Upper lobe of right lung (tissue), 1 donor: ENCODE results near the gene ZNF202. TPM values are rescaled to one million over a fixed set of nuclear protein-coding genes. Genes with fewer than 3 reads are reported as not detected.
"Not testable (repeated sequence)": the region's sequence is repeated elsewhere in the genome, so short reads cannot be mapped to it uniquely, and the experiment has no call there.

Source experiments
- ATAC-seq: fragments of 200-7000 bp; cut with Tn5 transposase; one replicate; pipeline ENCODE4 v1.9.1; 2020; ENCODE audit warnings: mild to moderate bottlenecking, moderate library complexity
- DNase-seq: peaks from one replicate; pipeline ENCODE4 v3.0.0-alpha.2; 2020
- H3K27ac ChIP-seq: fragments of 200-600 bp; one replicate; pipeline ENCODE4 v1.8.0; 2022
- H3K27me3 ChIP-seq: fragments of 200-600 bp; one replicate; pipeline ENCODE4 v1.8.0; 2022; ENCODE audit warnings: mild to moderate bottlenecking
- H3K36me3 ChIP-seq: fragments of 200-600 bp; one replicate; pipeline ENCODE4 v1.8.0; 2022
- H3K4me1 ChIP-seq: fragments of 200-600 bp; one replicate; pipeline ENCODE4 v1.8.0; 2022
- H3K4me3 ChIP-seq: fragments of 200-600 bp; one replicate; pipeline ENCODE4 v1.8.0; 2022; ENCODE audit warnings: mild to moderate bottlenecking
- H3K9me3 ChIP-seq: fragments of 200-600 bp; one replicate; pipeline ENCODE4 v1.8.0; 2022
- intact Hi-C: fragments of 100-400 bp; cut with DNase I; formaldehyde crosslinking; loops from one replicate; pipeline ENCODE4 v1.11.0; 2022
- total RNA-seq: library from RNA; stranded (reverse); fragmentation: NEBNext Ultra II Directional; extraction: Animal tissue kit (Norgen Biotek cat#: 25700); gene quantifications from one replicate; pipeline ENCODE4 v1.2.1, GENCODE V29; 2021
- TF ChIP-seq, protein P1 (sequence below): fragments of 200-600 bp; IDR thresholded peaks from one replicate; pipeline ENCODE4 v1.8.0; 2022; ENCODE audit warnings: antibody characterized with exemption
- donor health status: DM: no; HTN: yes; CAD: no; lungs with severe emphysema.

ZNF202 gene
- total RNA-seq, 1 donor from 2014 or later = 9.6 TPM

GRCh38 chr11:123751781-123752180, 10.3 kb upstream of the ZNF202 start:
- DNase-seq (no peak), ATAC-seq (peak; percentile 60)
- TF ChIP-seq, protein P1, sequence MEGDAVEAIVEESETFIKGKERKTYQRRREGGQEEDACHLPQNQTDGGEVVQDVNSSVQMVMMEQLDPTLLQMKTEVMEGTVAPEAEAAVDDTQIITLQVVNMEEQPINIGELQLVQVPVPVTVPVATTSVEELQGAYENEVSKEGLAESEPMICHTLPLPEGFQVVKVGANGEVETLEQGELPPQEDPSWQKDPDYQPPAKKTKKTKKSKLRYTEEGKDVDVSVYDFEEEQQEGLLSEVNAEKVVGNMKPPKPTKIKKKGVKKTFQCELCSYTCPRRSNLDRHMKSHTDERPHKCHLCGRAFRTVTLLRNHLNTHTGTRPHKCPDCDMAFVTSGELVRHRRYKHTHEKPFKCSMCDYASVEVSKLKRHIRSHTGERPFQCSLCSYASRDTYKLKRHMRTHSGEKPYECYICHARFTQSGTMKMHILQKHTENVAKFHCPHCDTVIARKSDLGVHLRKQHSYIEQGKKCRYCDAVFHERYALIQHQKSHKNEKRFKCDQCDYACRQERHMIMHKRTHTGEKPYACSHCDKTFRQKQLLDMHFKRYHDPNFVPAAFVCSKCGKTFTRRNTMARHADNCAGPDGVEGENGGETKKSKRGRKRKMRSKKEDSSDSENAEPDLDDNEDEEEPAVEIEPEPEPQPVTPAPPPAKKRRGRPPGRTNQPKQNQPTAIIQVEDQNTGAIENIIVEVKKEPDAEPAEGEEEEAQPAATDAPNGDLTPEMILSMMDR = no peak
- H3K36me3 ChIP-seq = no peaks in the 10 kb centered on the region
- no peak overlapping the region for H3K27ac ChIP-seq
- intact Hi-C loops = no loop called here
- no peak overlapping the region for H3K4me3 ChIP-seq
- H3K27me3 ChIP-seq = no peaks in the 10 kb centered on the region
- no peaks in the 10 kb centered on the region for H3K4me1 ChIP-seq
- H3K9me3 ChIP-seq = no peaks in the 10 kb centered on the region

GRCh38 chr11:123748349-123748748, 6.9 kb upstream of the ZNF202 start:
- intact Hi-C loops = not testable (repeated sequence)

DNA sequence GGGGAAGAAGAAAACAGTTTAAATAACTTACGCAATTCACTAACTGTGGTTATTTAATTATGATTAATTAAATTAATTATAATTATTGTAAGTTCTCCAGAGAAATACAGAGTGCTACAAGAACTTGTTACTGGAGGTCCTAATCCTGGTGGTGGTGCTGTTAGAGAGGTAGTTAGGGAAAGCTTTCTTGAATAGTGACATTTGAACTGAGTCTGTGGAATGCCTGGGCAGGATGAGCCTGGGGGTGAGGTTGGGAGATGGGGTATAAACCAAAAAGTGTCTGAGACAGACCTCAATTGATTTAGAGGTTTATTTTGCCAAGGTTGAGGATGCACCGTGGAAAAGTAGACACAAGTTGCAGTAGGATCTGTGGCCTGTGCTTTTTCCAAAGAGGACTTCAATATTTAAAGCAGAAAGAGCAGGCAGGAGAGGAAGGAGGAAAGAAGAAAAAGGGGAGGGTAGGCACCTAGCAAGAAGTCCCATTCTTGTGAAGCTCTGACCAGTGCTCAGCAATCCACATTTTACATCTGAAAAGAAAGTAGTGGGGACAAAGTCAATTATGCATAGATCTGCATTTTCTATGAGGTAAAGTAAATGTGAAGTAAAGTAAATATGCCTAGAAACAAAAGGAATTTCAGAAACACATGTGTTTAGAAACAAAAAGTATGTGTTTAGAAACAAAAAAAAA, 4.4 kb upstream of the ZNF202 start:
- no peak for ATAC-seq
- H3K4me1 ChIP-seq = peaks cover 5% of the 10 kb centered on the region
- H3K36me3 ChIP-seq = no peaks in the 10 kb centered on the region
- H3K4me3 ChIP-seq = no peak overlapping the region
- H3K27me3 ChIP-seq = no peaks in the 10 kb centered on the region
- no peak for DNase-seq
- no peak overlapping the region for H3K27ac ChIP-seq
- TF ChIP-seq, protein P1 = no peak
- intact Hi-C loops = no loop called here
- no peaks in the 10 kb centered on the region for H3K9me3 ChIP-seq

More at GRCh38 chr11:123748349-123748748, 6.9 kb upstream of the ZNF202 start:
- DNase-seq, H3K4me3 ChIP-seq, H3K4me1 ChIP-seq, H3K9me3 ChIP-seq, H3K36me3 ChIP-seq, H3K27me3 ChIP-seq, ATAC-seq, H3K27ac ChIP-seq: not testable (repeated sequence)

- Histone ChIP-seq H3K27me3 (no peaks in the 10 kb centered on the region), H3K4me3 (no peak overlapping the region), H3K4me1 (peaks cover 15% of the 10 kb centered on the region), H3K9me3 (no peaks in the 10 kb centered on the region), H3K36me3 (no peaks in the 10 kb centered on the region), H3K27ac (no peak overlapping the region)
- ATAC-seq (no peak), DNase-seq (no peak)
- TF ChIP-seq, protein P1 = no peak
- intact Hi-C loops = no loop called here
Observed at GRCh38 chr11:123742724-123743120, 1.3 kb upstream of the ZNF202 start.

DNA sequence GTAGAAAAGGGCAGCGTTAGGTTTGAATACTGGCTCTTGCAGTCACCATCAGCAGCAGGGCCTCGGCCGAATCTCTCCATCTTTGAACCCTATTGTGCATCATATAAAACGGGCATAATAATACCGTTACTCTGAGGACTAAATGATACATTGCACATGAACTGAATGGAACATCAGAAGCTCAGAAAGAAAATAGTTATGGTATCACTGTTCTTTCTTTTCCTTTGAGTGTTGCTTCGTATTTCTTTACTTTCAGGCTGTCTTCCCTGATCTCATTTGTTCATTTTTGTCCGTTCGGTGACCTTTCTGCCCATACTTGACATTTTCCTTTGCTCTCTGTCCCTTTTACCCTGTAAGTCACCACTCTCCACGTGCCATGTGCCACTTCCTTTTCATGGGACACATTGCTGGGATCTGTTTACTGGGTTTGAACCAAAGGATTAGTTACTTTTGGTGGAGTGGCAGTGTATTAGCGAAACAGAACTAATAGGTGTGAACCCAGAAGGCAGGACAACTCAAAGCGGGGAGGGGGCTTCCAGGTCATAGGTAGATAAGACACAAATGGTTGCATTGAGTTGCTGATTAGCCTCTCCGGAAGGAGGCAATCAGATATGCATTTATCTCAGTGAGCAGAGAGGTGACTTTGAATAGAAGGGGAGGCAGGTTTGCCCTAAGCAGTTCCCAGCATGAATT, 717 bp upstream of the ZNF202 start:
- no peak for ATAC-seq
- H3K27me3 ChIP-seq = no peaks in the 10 kb centered on the region
- TF ChIP-seq, protein P1 = no peak
- peak overlapping the region; percentile 94 for H3K4me3 ChIP-seq
- H3K27ac ChIP-seq = peak overlapping the region; percentile 80
- peaks cover 15% of the 10 kb centered on the region for H3K4me1 ChIP-seq
- no peaks in the 10 kb centered on the region for H3K9me3 ChIP-seq
- intact Hi-C loops = no loop called here
- H3K36me3 ChIP-seq = no peaks in the 10 kb centered on the region
- DNase-seq = no peak

DNA sequence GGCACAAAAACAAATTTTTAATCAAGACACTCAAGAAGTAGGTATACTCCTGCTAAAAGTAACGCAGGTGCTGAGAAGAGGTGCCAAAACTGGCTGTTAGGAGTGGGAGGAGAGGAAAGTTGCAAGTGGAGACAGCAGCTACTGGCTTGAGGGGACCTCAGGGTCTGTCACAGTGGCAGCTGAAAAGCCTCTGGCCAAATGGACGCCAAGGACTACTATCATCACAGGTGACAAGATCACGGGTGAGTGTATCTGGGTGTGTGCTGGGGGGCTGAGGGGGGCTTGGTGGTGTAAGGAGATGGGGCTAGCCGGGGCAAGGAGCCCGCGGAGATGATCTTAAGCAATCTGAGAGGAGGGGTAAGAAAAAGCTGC, 687 bp downstream of the ZNF202 start:
- no peak for DNase-seq
- Histone ChIP-seq H3K27ac (peak overlapping the region; percentile 80), H3K4me1 (peaks cover 15% of the 10 kb centered on the region), H3K36me3 (no peaks in the 10 kb centered on the region), H3K27me3 (no peaks in the 10 kb centered on the region), H3K9me3 (no peaks in the 10 kb centered on the region), H3K4me3 (peak overlapping the region; percentile 94)
- TF ChIP-seq, protein P1 = no peak
- intact Hi-C loops = no loop called here
- no peak for ATAC-seq
